SK-N-SH treated with all-trans-retinoic acid at 6 μM for 48 hours (cell line): ENCODE results near the gene ADH5.
"Not testable (repeated sequence)": the region's sequence is repeated elsewhere in the genome, so short reads cannot be mapped to it uniquely, and the experiment has no call there.

ENCODE experiments used
- ATAC-seq: fragments of 200-7000 bp; cut with Tn5 transposase; 3 replicates; pipeline ENCODE4 v1.9.1; 2020; ENCODE audit warnings: mild to moderate bottlenecking, moderate library complexity
- ARNTL ChIP-seq: fragments of 450-650 bp; formaldehyde crosslinking; IDR thresholded peaks from 2 replicates; pipeline ENCODE4 v1.5.0; 2020; ENCODE audit warnings: low read depth, mild to moderate bottlenecking, moderate library complexity, borderline replicate concordance
- BACH2 ChIP-seq: fragments of 250-450 bp; sonication (Bioruptor Pico); IDR thresholded peaks from 2 replicates; pipeline ENCODE4 v1.9.0; 2021; ENCODE audit warnings: mild to moderate bottlenecking, borderline replicate concordance
- CREB5 ChIP-seq: fragments of 250-450 bp; sonication (Bioruptor Pico); IDR thresholded peaks from 2 replicates; pipeline ENCODE4 v1.5.1; 2020; ENCODE audit warnings: low read depth, mild to moderate bottlenecking, moderate library complexity
- ESRRG ChIP-seq: fragments of 250-450 bp; sonication (Bioruptor Pico); IDR thresholded peaks from 2 replicates; pipeline ENCODE4 v1.6.1; 2021; ENCODE audit warnings: mild to moderate bottlenecking
- POU6F1 ChIP-seq: fragments of 250-450 bp; sonication (Bioruptor Pico); IDR thresholded peaks from 2 replicates; pipeline ENCODE4 v1.8.0; 2021; ENCODE audit warnings: low read depth, mild to moderate bottlenecking, moderate library complexity, borderline replicate concordance
- RARB ChIP-seq: fragments of 250-450 bp; sonication (Bioruptor Pico); IDR thresholded peaks from 2 replicates; pipeline ENCODE4 v1.8.0; 2021; ENCODE audit warnings: mild to moderate bottlenecking, moderate library complexity
- SNAI2 ChIP-seq: fragments of 250-450 bp; sonication (Bioruptor Pico); IDR thresholded peaks from 2 replicates; pipeline ENCODE4 v1.5.0; 2020; ENCODE audit warnings: mild to moderate bottlenecking, moderate library complexity
- TCF4 ChIP-seq: fragments of 250-450 bp; sonication (Bioruptor Pico); IDR thresholded peaks from 2 replicates; pipeline ENCODE4 v1.8.0; 2021; ENCODE audit warnings: mild to moderate bottlenecking, moderate library complexity, borderline replicate concordance
- TOX ChIP-seq: fragments of 250-450 bp; sonication (Bioruptor Pico); IDR thresholded peaks from 2 replicates; pipeline ENCODE4 v1.8.0; 2021; ENCODE audit warnings: mild to moderate bottlenecking, moderate library complexity, borderline replicate concordance
- ZFP30 ChIP-seq: fragments of 450-650 bp; formaldehyde crosslinking; IDR thresholded peaks from 2 replicates; pipeline ENCODE4 v1.5.0; 2022; ENCODE audit warnings: mild to moderate bottlenecking, moderate library complexity
- ZNF565 ChIP-seq: fragments of 450-650 bp; formaldehyde crosslinking; conservative IDR thresholded peaks from 2 replicates; pipeline ENCODE4 v1.5.0; 2020; ENCODE audit warnings: low read depth, mild to moderate bottlenecking, moderate library complexity
- ZNF70 ChIP-seq: fragments of 450-650 bp; formaldehyde crosslinking; IDR thresholded peaks from 2 replicates; pipeline ENCODE4 v1.5.0; 2020; ENCODE audit warnings: mild to moderate bottlenecking, moderate library complexity
- ZNF8 ChIP-seq: fragments of 450-650 bp; formaldehyde crosslinking; IDR thresholded peaks from 2 replicates; pipeline ENCODE4 v1.5.0; 2020; ENCODE audit warnings: mild to moderate bottlenecking, moderate library complexity
- TF ChIP-seq, protein P1 (sequence below): fragments of 250-450 bp; sonication (Bioruptor Pico); IDR thresholded peaks from 2 replicates; pipeline ENCODE4 v1.8.0; 2020; ENCODE audit warnings: mild to moderate bottlenecking, moderate library complexity, borderline replicate concordance

Gene ADH5

DNA sequence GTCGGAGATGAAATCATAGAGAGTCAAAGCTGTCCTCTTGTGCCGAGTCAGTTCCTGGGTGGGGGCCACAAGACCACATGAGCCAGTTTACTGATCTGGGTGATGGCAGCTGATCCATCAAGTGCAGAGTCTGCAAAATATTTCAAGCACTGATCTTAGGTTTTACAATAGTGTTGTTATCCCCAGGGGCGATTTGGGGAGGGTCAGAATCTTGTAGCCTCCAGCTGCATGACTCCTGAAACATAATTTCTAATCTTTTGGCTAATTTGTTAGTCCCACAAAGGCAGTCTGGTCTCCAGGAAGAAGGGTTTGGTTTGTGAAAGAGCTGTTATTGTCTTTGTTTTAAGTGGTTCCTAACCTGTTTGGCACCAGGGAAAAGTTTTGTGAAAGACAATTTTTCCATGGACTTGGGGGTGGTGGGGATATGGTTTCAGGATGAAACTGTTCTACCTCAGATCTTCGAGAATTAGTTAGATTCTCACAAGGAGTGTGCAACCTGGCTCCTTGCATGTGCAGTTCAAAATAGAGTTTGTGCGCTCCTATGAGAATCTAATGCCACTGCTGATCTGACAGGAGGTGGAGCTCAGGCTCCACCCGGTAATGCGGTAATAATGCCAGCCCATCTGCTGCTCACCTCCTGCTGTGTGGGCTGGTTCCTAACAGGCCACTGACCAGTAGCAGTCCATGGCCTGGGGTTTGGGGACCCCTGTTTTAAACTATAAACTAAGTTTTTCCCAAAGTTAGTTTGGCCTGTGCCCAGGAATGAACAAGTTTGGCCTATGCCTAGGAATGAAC lies 63.9 kb downstream of the ADH5 start (continued):
- TF ChIP-seq, protein P1, sequence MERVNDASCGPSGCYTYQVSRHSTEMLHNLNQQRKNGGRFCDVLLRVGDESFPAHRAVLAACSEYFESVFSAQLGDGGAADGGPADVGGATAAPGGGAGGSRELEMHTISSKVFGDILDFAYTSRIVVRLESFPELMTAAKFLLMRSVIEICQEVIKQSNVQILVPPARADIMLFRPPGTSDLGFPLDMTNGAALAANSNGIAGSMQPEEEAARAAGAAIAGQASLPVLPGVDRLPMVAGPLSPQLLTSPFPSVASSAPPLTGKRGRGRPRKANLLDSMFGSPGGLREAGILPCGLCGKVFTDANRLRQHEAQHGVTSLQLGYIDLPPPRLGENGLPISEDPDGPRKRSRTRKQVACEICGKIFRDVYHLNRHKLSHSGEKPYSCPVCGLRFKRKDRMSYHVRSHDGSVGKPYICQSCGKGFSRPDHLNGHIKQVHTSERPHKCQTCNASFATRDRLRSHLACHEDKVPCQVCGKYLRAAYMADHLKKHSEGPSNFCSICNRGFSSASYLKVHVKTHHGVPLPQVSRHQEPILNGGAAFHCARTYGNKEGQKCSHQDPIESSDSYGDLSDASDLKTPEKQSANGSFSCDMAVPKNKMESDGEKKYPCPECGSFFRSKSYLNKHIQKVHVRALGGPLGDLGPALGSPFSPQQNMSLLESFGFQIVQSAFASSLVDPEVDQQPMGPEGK (CRISPR knock-in tag): no peak
- TF ChIP-seq SNAI2 (CRISPR knock-in tag): no peak
- TF ChIP-seq BACH2 (CRISPR knock-in tag): no peak
- TF ChIP-seq POU6F1 (CRISPR knock-in tag): no peak
- TF ChIP-seq TOX (CRISPR knock-in tag): no peak
- TF ChIP-seq ZFP30 (CRISPR knock-in tag): no peak
- TF ChIP-seq ARNTL (CRISPR knock-in tag): no peak

GRCh38 chr4:99023800-99024251 lies 64.8 kb downstream of the ADH5 start:
- ATAC-seq: not testable (repeated sequence)

- TF ChIP-seq, protein P1 (CRISPR knock-in tag): no peak
- TF ChIP-seq ARNTL (CRISPR knock-in tag): no peak
- no peak for TF ChIP-seq ESRRG
- TF ChIP-seq RARB: no peak
- TF ChIP-seq CREB5: no peak
- no peak for TF ChIP-seq TCF4
- TF ChIP-seq ZNF8 (CRISPR knock-in tag): no peak
- no peak for ATAC-seq
Measured at GRCh38 chr4:99022566-99022965, 66.0 kb downstream of the ADH5 start.

- TF ChIP-seq ZNF565 (CRISPR knock-in tag) (no peak), CREB5 (no peak), ZNF70 (CRISPR knock-in tag) (no peak), ESRRG (no peak), TCF4 (no peak), POU6F1 (CRISPR knock-in tag) (no peak), BACH2 (CRISPR knock-in tag) (no peak), SNAI2 (CRISPR knock-in tag) (no peak), ZFP30 (CRISPR knock-in tag) (no peak), ARNTL (CRISPR knock-in tag) (no peak)
- ATAC-seq: no peak
Measured at GRCh38 chr4:99021386-99021785, 67.2 kb downstream of the ADH5 start.
